AG04449 (cell line): ENCODE data around the gene FAM13C.

Experiments used
- CTCF ChIA-PET: fragments of 350-600 bp; formaldehyde crosslinking; extraction: SDS; loops from one replicate; lab custom pipeline; 2021; ENCODE audit warnings: antibody characterized with exemption; lab: Yijun Ruan, JAX
- POLR2A ChIA-PET: fragments of 400-600, 350-600 bp; formaldehyde crosslinking; extraction: SDS; loops from one replicate; lab custom pipeline; 2020; ENCODE audit warnings: antibody characterized with exemption, inconsistent platforms; lab: Yijun Ruan, JAX
- DNase-seq: peaks from one replicate; pipeline ENCODE4 v3.0.0-alpha.2; 2010; ENCODE audit warnings: low read depth, low spot score
- H3K4me3 ChIP-seq: 2 replicates; pipeline ENCODE4 v1.5.1; 2011; ENCODE audit warnings: low read depth, mild to moderate bottlenecking, control low read depth, low read length
- TF ChIP-seq, protein P1 (sequence below): IDR thresholded peaks from one replicate; pipeline ENCODE4 v1.5.1; 2011; ENCODE audit warnings: mild to moderate bottlenecking, moderate library complexity, low read length, control low read depth, inconsistent platforms; ENCODE audit not compliant: insufficient read depth; ENCODE audit errors: missing control alignments

The FAM13C gene

DNA sequence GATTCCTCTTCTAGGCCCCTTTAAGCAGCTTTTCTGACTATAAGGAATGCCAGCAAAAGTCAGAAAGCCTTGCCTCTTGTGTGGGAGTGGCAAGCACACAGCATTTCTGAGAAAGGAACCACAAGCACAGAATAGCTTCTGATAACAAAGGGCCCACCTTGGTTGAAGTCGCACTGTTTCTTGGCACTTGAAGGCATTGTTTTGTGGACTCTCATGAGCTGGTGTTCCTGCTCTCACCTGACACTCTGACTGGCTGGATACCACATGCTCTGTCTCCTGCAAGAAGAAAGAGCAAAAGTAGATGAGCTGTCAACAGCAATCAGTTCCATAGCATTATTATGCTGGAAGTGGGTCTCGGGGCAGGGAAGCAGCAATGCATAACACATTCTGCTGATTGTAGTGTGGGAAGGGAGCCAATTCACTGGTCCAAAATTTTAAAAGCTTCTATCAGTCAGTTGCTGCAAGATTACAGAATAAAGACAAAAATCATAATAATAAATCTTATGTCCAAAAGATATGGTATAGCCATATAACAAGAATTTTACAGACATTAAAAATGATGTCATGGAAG is 38.4 kb downstream of the FAM13C start:
- TF ChIP-seq, protein P1, sequence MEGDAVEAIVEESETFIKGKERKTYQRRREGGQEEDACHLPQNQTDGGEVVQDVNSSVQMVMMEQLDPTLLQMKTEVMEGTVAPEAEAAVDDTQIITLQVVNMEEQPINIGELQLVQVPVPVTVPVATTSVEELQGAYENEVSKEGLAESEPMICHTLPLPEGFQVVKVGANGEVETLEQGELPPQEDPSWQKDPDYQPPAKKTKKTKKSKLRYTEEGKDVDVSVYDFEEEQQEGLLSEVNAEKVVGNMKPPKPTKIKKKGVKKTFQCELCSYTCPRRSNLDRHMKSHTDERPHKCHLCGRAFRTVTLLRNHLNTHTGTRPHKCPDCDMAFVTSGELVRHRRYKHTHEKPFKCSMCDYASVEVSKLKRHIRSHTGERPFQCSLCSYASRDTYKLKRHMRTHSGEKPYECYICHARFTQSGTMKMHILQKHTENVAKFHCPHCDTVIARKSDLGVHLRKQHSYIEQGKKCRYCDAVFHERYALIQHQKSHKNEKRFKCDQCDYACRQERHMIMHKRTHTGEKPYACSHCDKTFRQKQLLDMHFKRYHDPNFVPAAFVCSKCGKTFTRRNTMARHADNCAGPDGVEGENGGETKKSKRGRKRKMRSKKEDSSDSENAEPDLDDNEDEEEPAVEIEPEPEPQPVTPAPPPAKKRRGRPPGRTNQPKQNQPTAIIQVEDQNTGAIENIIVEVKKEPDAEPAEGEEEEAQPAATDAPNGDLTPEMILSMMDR, result no peak
- CTCF ChIA-PET, result no interaction called here
- no peak overlapping the region for H3K4me3 ChIP-seq
- POLR2A ChIA-PET, result no interaction called here
- DNase-seq, result no peak

DNA sequence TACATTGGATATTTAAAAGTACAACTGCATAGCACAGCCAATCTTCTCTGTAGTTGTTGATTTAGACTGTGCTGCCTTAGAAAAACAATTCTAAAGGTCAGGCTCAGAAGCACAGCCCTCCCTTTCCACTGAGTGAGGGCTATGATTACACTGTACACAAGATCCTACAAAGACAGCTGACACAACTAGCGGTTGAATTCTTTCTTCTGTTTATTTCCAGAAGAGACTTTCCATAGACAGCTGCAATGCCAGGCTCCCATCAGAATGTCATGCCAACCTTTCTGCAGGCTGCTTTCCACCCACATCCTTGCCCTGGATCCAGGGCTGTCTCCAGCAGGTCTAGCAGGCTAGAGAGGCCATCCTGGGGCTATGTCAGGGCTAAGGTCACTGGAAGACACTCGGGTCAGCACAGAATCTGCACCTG is 39.3 kb downstream of the FAM13C start:
- POLR2A ChIA-PET, result no interaction called here
- CTCF ChIA-PET, result no interaction called here
- H3K4me3 ChIP-seq, result no peak overlapping the region
- no peak for DNase-seq
- TF ChIP-seq, protein P1, result no peak

DNA sequence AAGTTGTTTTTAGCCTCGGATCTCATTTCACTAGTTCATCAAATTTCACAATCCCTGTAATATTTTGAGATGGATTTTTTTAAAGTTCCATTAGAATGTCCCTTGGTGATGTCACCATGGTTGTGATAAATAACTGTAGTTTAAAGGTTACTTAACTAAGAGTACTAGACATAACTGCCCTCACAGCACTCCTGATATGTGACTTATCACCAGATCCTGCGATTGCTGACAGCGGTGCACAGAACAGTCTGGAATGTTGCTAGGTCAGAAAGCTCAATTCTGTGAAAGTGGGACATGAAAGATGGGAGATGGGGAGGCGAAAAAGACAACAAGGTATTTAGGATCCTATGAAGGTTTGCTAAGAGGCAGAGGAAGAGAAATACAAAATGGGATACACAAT is 40.2 kb downstream of the FAM13C start:
- TF ChIP-seq, protein P1, result no peak
- ChIA-PET POLR2A (no interaction called here), CTCF (no interaction called here)
- H3K4me3 ChIP-seq, result no peak overlapping the region
- DNase-seq, result no peak

DNA sequence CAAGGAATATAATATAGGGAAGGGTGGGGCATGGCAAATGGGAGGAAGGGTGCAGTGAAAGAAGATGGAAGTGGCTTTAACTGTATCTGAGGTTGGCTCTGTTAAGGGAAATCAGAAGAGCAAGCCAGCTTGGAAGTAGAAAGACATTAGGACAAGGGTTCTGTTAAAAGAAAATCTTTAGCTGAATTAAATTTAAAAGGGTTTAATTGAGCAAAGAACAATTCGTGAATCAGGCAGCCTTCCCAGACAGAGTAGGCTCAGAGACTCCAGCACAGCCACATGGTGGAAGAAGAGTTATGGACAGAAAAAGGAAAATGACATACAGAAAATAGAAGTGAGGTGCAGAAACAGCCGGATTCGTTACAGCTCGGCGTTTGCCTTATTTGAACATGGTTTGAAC is 42.0 kb downstream of the FAM13C start:
- CTCF ChIA-PET, result no interaction called here
- TF ChIP-seq, protein P1, result no peak
- POLR2A ChIA-PET, result no interaction called here
- H3K4me3 ChIP-seq, result no peak overlapping the region
- DNase-seq, result no peak

DNA sequence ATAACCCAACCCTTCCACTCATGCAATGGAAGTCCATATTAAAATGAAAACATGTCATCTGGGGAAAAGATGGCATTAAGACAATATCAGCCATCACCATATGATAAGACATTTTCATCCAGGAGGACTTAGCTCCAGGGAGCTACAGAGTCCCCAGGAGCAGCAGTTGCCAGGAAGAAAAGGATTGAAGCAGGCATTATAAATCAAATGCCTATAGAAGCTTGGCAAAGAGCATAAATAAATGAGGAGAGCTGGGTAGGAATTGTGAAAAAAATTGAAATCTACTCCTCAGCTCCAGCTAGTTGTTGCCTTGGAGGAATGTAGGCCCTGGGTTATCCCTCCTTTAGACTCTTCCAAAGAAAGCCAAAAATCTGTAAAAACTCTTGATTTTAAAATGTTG is 42.5 kb downstream of the FAM13C start:
- CTCF ChIA-PET, result interaction anchor here (1.3 kb wide), 1 partner anchor 9 kb away, joined by 3 read pairs; no protein-coding TSS in a partner anchor
- no peak for DNase-seq
- H3K4me3 ChIP-seq, result no peak overlapping the region
- POLR2A ChIA-PET, result no interaction called here
- TF ChIP-seq, protein P1, result no peak

DNA sequence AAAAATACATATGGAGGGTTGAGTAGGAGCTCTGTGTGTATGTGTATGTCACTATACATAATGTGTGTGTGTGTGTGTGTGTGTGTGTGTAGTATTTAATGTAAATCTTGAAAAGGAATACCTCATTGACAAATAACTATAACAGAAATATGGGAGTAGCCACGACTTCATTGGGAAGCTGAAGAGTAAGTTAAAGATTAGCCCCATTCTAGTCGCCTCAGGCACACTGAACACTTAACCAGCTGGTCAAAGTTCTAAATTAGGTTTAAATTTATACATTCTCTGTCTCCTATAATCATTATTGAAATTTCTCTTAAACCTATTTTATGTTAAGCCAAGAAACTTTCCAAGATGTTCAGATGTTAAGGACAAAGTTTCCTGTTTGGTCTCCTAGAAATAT is 45.3 kb downstream of the FAM13C start:
- CTCF ChIA-PET, result no interaction called here
- TF ChIP-seq, protein P1, result no peak
- POLR2A ChIA-PET, result no interaction called here
- no peak overlapping the region for H3K4me3 ChIP-seq
- DNase-seq, result no peak
